ENCODE data around the gene SNX25. TPM values are rescaled to one million over a fixed set of nuclear protein-coding genes. Genes with fewer than 3 reads are reported as not detected.

The SNX25 gene
- total RNA-seq, 4 donors from 2014 or later: 12.4 to 92.4 (median 17.8) TPM

- DNase-seq: no peak
- Histone ChIP-seq H3K36me3 (peaks cover 0 to 21% (median 0%) of the 10 kb centered on the region in 3 donors), H3K4me3 (no peak overlapping the region), H3K27me3 (no peaks in the 10 kb centered on the region), H3K9me3 (no peaks in the 10 kb centered on the region), H3K4me1 (peaks cover 0 to 2% (median 0%) of the 10 kb centered on the region in 4 donors), H3K27ac (no peak overlapping the region)
- TF ChIP-seq POLR2A (IDR thresholded peaks at IDR 0.05) (no peak), CTCF (IDR thresholded peaks at IDR 0.05) (no peak)
These were observed 130.5 kb downstream of the SNX25 start for GRCh38 chr4:185339941-185340340.

GRCh38 chr4:185341377-185341776, 132.0 kb downstream of the SNX25 start:
- H3K9me3 ChIP-seq: no peaks in the 10 kb centered on the region
- H3K4me1 ChIP-seq: peaks cover 0 to 7% (median 0%) of the 10 kb centered on the region in 4 donors
- H3K27ac ChIP-seq: no peak overlapping the region
- no peaks in the 10 kb centered on the region for H3K27me3 ChIP-seq
- no peak for DNase-seq
- no peak for TF ChIP-seq CTCF (IDR thresholded peaks at IDR 0.05)
- TF ChIP-seq POLR2A (IDR thresholded peaks at IDR 0.05): no peak
- no peak overlapping the region for H3K4me3 ChIP-seq
- H3K36me3 ChIP-seq: peaks cover 0 to 21% (median 0%) of the 10 kb centered on the region in 3 donors

- H3K4me3 ChIP-seq: no peak overlapping the region
- no peak for TF ChIP-seq POLR2A (IDR thresholded peaks at IDR 0.05)
- TF ChIP-seq CTCF (IDR thresholded peaks at IDR 0.05): no peak
- peaks cover 0 to 21% (median 0%) of the 10 kb centered on the region in 3 donors for H3K36me3 ChIP-seq
- DNase-seq: no peak
- H3K27me3 ChIP-seq: no peaks in the 10 kb centered on the region
- no peaks in the 10 kb centered on the region for H3K9me3 ChIP-seq
- H3K4me1 ChIP-seq: peaks cover 0 to 7% (median 0%) of the 10 kb centered on the region in 4 donors
- H3K27ac ChIP-seq: no peak overlapping the region
These were observed 132.4 kb downstream of the SNX25 start for GRCh38 chr4:185341841-185342240.

- H3K36me3 ChIP-seq: peaks cover 0 to 27% (median 0%) of the 10 kb centered on the region in 3 donors
- H3K4me3 ChIP-seq: no peak overlapping the region
- H3K4me1 ChIP-seq: peaks cover 0 to 7% (median 0%) of the 10 kb centered on the region in 4 donors
- peak overlapping the region in 1 of 4 donors; percentile 13 for H3K27ac ChIP-seq
- H3K9me3 ChIP-seq: no peaks in the 10 kb centered on the region
- H3K27me3 ChIP-seq: no peaks in the 10 kb centered on the region
- no peak for TF ChIP-seq POLR2A (IDR thresholded peaks at IDR 0.05)
- no peak for DNase-seq
These were observed 134.6 kb downstream of the SNX25 start for GRCh38 chr4:185343726-185344581.

- Histone ChIP-seq H3K4me1 (peaks cover 0 to 7% (median 0%) of the 10 kb centered on the region in 4 donors), H3K4me3 (no peak overlapping the region), H3K9me3 (no peaks in the 10 kb centered on the region), H3K36me3 (peaks cover 0 to 27% (median 0%) of the 10 kb centered on the region in 3 donors), H3K27ac (peak overlapping the region in 1 of 4 donors; percentile 13), H3K27me3 (no peaks in the 10 kb centered on the region)
- no peak for TF ChIP-seq POLR2A (IDR thresholded peaks at IDR 0.05)
- no peak for TF ChIP-seq CTCF (IDR thresholded peaks at IDR 0.05)
- DNase-seq: no peak
These were observed 135.5 kb downstream of the SNX25 start for GRCh38 chr4:185344743-185345538.

All from Peyer's patch (tissue), 4 donors.